Stimulated activated CD4-positive, alpha-beta T cell treated with anti-CD3 and anti-CD28 coated beads, TNF-alpha, amount 100 ng/mL, for 4 hours (primary cell): ENCODE data around the gene MAMDC2.
"Not testable (repeated sequence)": the region's sequence is repeated elsewhere in the genome, so short reads cannot be mapped to it uniquely, and the experiment has no call there.

Source experiments
- DNase-seq, 3 experiments: peaks; one replicate each; pipeline ENCODE4 v3.0.0-alpha.2; 2020; ENCODE audit warnings: low read depth in 3 of 3

MAMDC2 gene

DNA sequence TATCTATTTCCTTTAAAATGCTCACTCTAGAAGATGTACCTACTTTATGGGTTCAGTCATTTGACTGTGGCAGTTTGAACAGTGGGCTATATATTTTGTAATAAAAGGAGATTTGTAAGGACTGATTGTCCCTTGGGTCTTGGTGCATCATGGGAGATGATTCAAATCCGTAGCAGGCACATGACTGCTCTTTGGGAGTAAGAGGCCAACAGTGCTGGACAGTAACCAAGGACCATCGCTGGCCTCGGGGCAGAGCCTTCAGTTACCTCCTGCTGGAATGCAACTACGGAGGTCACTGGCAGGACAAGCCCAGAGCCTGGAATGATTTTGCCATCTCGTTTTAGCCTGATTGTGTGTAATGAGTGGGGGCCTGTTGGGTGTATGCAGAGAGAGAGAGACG, 7.0 kb upstream of the MAMDC2 start:
- DNase-seq: no peak

GRCh38 chr9:70038171-70038621, 5.5 kb upstream of the MAMDC2 start:
- DNase-seq: not testable (repeated sequence)

DNA sequence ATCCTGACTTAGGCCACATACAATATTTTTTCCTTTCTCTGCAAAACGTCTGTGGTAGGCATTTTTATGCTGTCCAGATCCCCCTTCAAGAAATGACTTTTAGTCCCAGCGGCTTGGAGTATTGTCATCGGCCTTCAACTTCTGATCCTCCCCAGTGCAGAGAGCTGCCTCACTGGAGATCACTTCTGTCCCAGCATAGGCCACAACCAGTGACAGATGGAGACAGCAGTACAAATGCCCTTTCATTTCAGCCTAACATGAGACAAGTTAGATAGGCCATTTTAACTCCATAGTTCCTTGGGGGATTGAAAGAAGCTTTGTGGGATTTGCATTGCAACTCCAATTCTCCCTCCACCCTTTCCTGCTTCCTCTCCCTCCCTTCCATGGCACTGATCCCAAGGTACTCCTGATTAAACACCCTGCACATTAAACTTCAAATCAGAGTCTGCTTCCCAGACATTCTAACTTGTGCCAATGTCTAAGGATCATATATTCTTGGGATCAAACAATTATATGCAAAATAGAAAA, 3.2 kb upstream of the MAMDC2 start:
- DNase-seq: no peak

DNA sequence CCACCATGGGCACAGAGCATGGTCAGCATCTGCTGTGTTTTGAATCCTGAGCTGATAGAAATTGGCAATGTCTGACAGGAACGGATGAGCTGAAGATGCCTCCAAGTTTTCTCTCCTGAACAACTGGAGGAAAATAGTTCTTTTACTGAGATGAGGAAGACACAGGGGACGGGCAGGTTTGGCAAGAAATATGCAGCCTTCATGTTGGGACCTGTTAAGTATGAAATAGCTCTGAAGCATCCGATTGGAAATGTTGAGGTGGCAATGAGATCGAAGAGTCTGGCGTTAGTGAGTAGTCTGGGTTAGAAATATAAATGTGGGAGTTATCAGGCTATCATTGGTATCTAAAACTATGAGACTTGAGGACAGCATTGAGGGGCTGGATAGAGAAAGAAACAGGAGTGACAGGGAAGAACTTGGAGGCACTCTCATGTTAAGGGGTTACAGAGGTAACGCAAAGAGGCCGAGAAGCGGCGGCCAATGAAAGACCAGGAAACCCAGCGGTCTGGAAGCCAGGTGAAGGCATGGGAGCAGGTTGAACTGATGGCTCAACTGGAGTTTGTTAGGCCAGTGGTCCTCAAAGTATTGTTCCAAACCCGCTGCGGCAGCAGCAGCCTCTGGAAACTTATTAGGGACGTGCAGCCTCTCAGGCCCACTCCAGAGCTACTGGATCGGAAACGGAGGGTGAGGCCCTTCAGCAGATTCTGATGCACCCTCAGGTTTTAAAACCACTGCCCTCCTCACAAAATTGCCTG, 1.0 kb upstream of the MAMDC2 start:
- no peak for DNase-seq

GRCh38 chr9:70043285-70043684, 363 bp upstream of the MAMDC2 start:
- DNase-seq: no peak

- no peak for DNase-seq
Observed at GRCh38 chr9:70044490-70045307, 1.1 kb downstream of the MAMDC2 start.

- DNase-seq: no peak
Observed at GRCh38 chr9:70045452-70045851, 1.8 kb downstream of the MAMDC2 start.

DNA sequence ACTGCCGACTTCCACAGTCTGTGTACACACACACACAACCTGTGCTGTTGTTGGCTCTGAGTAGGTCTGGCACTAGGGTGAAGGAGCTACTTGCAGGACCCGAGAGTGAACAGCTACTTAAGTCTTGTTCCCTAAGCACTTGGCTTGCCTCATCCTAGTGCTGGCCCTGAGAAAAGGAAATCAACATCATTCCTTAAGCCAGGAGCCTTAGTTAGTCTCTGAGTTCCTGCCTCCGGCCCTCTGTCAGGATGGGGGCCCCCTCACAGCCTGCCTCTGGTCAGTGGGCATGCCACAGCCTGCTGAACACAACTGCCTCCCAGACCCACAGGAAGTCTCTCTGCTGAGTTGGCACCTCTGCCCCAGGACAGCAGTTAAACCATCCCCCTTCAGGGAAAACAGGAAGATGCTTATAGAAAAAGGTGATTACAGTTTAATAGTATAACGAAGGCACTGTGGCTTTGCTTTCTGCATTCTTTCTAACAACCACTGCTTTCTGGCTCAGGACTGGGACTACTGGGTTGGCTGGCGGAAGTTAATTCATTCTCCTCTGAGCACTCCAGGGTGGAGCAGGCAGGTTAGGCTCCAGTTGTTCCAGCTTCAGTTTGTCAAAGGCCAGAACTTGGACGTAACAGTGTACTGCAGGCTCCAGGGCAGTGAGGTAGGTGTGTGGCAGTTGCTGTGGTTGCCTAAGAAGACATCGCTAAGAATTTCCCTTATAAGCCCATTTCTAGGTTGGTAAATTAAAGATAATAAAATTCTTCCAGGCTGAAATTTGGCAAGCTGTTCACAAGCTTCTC, 2.8 kb downstream of the MAMDC2 start:
- no peak for DNase-seq

DNA sequence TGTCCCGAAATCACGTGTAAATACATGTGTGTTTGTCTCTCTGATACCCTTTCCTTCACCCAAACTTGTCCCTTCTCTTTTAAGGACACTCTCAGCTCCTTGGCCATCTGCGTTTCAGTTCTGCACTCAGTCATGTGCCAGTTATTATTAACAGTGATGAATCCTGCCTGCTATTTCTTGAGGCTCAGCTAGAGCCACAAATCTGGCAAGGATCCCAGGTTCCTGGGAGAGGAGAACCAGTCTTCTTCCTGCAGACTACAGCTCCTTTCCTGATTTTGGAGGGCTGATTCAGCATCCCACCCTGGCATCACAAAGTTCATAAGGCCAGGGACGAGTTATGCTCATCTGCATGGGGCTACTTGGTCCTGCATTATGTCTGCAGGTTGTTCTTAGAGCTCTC, 5.6 kb downstream of the MAMDC2 start:
- DNase-seq: no peak

- no peak for DNase-seq
Observed at GRCh38 chr9:70049672-70050271, 6.1 kb downstream of the MAMDC2 start.

DNA sequence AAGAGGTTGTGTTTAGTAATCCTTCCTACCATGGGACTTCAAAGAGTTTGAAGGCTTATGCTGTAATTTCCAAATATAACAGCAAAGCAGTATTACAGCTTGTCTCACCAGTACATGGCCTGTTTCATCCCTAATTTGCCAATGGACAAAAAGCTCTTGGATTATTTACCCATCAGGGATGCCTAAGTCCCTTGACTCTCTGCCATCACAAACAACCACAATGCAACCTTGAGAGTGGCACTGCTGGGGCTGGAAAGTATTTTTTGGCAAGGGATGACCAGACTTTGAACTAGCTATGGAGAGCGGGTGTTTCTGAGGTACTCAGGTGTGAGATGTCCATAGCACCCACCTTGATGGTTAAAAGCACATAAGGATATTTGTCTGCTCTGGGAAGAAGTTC, 9.1 kb downstream of the MAMDC2 start:
- DNase-seq: no peak

- DNase-seq: no peak
Observed at GRCh38 chr9:70053864-70054263, 10.2 kb downstream of the MAMDC2 start.

DNA sequence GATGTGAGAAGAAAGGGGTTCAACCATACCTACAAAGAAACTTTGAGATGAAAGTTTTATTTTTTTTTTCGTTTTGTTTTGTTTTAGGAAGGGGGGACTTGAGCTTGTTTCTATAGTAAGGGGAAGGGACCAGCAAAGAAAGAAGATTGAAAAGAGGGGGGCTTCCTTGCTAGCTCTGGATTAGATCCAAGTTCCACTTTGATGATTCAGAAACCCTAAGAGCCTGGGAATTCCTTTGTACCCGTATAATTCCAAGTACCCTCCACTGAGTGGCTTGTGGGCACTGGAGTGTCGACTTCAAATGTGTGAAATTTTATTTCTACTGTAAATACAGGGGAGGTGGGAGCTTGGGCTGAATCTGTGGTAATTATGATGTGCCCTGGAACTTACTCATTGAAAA, 10.9 kb downstream of the MAMDC2 start:
- no peak for DNase-seq

DNA sequence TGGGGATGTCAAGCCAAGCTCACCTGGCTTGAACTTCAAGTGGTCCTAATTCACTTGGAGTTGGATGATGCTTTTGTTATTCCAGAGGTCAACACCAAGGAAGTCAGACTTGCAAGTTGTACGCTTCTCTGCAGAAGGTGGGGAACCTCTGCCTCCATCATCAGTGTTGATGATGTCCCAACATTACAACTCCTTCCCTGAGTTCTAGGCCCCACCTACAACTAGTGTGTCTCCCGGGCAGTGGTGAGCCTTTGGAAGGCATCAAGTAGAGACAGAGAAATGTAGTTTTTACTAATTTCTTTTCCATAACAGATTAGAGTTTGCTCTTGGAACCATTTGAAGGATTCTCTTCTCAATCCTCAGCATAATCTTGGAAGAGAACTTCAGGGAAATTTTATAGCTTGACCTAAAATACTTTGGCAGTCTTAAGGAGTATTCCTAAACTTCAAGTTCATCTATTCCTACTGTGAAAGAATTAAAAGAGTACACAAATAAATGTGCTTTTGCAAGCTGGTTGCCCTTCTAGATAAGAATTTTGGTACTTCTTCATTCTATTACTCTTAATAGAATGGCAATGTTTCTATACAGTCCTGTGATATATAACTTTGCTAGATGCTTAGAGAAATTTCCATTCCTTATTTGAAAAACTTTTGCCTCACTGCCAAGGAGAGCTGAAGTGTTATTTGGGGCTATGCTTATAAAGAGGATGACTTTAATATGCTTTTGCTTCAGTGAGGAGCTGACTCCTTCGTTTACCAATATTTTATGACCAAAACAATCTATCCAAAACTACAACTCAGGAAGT, 12.0 kb downstream of the MAMDC2 start:
- no peak for DNase-seq

GRCh38 chr9:70056211-70056944, 12.7 kb downstream of the MAMDC2 start:
- no peak for DNase-seq

DNA sequence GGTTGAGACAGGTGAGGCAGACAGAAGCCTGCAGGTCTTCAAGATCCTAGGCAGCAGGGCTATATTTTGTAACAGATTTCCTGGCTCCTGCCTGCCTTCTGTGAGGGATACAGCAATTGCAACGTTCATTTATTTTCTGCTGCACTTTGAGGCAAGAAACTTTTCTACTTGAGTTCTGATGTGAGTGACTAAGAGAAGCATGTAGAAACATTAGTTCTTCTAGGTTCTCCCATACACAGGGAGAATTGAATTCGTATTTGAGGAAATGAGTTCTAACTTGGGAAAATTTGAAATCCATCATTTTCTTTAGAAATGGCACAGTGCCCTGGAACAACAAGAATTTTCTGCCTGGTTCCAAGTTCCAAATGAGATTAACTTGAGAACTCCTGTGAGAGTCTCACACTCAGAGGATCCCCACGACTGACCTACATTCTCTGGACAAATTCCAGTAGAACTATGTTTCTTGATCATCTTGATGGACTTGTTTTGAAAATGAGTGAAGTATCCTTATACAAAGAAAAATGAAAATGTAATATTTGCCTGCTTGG, 15.0 kb downstream of the MAMDC2 start:
- no peak for DNase-seq

- DNase-seq: no peak
Observed at GRCh38 chr9:70060148-70060882, 16.7 kb downstream of the MAMDC2 start.

GRCh38 chr9:70060883-70061507, 17.3 kb downstream of the MAMDC2 start:
- DNase-seq: no peak

GRCh38 chr9:70061776-70062175, 18.1 kb downstream of the MAMDC2 start:
- no peak for DNase-seq
